ENCODE results near the gene CEBPA.

The CEBPA gene

DNA sequence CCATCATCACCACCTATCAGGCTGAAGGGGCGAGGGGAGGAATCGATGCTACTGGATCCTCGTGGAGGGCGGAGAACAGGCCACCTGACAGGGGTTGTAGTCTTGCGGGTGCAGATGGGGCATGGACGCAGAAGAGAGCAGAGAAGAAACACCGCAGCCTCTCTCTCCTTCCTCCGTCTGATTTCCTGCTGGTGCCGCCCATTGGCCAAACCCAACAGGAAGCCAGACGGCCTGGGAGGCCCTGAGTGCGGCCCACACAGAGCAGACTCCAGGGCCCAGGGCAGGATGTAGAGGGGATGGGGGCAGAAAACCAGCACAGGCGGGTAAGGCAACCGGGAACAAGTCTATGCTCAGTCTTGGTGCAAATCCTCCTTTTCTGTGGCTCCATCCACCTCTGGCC is 15.4 kb downstream of the CEBPA start:
- no peak for DNase-seq

DNA sequence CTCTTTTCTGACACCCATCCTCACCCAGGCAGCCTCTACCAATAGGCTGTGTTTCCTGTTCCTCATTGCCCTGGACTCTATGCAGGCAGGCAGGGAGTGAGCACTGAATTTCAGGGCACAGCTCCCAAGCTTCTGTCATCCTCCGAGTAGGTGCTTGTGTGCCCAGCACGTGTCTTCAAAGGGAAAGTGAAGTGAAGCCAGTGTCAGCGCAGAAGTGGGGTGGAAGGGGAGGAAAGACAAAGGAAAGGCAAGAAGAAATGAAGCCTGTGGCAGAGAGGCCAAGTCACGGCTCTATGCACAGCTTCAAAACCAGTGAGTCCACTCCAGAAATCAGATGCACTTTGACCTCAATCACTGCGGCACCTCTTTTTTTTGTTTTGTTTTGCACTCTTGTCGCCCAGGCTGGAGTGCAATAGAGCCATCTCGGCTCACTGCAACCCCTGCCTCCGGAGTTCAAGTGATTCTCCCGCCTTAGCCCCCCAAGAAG is 16.9 kb downstream of the CEBPA start:
- DNase-seq: no peak

DNA sequence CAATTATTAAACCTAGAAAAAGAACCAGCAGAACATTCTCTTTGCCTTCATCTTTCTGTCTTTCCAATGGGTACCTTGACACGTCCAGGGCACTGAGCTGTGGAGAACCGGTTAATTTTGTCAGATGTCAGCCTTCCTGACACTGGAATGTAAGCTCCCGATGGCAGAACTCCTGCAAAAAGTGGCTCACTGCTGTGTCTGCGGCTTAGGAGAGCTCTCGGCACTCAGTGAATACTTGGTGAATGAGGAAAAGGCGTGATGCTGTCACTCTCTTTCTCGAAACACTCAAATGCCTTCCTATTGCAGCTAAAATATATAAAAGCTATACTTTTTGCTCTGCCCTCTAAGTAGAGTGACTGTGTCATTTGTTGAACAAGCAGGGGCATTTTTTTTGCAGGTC is 17.6 kb downstream of the CEBPA start:
- DNase-seq: no peak

DNA sequence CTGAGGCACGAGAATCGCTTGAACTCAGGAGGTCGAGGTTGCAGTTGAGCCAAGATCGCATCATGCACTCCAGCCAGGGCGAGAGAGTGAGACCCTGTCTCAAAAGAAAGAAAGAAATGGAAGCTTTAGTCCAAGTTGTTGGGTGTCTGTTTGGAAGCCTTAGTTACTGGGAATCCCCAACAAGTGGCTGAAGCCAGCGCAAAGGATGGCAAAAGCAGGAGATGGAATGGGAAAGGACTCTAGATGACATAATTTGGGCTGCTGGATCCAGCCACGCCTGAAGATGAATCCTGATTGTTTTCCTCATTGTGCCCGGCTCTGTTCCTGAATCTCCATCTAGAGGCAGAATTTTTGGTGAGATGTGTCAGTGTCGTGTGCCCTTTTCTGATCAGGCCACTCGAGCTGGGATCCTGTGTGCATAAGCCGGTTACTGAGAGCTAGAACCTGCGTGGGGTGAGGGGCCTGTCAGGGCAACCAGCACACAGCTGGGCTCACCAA is 18.1 kb downstream of the CEBPA start:
- no peak for DNase-seq

DNA sequence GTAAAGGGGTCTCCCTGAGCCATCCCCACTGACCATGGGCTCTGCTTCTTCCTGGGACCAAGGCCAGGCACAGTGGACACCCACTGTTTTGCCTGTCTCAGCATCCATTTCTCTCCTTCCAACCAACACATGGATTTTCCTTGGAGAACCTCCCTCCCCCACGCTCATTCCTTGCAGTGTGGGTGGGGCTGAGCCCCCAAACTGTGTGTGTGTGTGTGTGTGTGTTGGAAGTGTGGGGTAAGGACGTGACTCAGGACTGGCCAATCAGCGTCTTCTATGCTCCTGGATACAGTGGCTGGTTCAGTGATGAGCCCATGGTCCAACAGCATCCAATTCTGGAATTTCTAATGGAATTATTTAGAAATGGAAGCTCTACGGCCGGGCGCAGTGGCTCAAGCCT is 18.7 kb downstream of the CEBPA start:
- DNase-seq: no peak

DNA sequence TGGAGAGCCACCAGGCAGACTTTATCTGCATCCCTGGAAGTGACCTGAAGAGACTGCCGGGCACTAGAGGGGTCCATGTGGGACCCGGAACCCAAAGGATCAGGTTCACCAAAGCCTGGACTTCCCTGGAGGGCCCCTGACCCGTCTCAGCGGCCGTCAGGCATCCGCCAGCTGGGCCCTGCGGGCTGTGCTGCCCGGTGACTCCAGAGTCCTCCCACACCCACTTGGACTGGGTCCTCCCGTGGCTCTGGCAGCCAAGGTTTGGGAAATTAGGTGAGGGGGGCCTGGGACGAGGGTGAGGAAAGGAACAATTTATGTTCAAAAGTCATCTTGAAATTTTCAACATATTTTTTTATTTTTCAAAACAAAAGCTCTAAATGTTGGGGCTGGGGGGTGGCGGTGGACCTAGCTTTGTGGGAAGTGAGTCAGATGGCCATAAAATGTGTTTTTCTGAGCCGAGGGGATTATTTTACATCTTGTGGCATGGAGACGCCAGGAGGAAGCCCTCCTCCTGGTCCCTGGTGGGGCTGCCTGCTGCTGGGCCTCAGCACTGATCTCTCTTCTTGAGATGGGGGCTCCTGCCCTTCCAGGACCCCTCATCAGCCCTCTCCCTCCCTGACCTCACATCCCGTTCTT is 20.2 kb downstream of the CEBPA start:
- DNase-seq: no peak

DNA sequence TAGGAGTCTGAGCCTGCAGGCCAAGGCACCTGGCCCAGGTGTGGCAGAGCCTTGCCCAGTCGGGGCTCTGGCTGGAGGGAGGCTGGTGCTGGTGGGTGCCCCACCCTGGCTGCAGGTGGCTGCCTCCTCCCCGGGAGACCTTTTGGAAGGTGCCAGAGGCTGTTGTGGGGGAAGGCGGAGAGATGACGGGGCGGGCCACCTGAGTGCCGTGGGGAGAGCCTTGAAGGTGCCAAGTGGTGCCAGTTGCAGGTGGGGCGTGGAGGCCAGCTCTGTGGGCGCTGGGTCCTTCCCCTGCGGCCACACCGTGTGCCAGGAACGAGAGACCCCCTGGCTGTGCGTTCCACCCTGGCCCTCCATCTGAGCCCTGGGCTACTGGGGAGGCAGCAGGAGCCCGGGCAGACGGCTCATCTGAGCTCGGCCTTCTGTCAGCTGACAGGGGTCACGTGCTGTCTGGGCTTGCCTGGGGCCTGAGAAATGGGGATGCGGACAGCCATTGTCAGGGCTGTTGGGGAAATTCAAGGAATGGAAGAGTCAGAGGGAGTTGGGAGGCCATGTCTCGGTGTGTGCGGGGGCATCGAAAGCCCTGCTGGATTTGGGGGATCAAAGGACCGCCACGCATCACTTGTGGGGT is 20.9 kb downstream of the CEBPA start:
- DNase-seq: no peak

DNA sequence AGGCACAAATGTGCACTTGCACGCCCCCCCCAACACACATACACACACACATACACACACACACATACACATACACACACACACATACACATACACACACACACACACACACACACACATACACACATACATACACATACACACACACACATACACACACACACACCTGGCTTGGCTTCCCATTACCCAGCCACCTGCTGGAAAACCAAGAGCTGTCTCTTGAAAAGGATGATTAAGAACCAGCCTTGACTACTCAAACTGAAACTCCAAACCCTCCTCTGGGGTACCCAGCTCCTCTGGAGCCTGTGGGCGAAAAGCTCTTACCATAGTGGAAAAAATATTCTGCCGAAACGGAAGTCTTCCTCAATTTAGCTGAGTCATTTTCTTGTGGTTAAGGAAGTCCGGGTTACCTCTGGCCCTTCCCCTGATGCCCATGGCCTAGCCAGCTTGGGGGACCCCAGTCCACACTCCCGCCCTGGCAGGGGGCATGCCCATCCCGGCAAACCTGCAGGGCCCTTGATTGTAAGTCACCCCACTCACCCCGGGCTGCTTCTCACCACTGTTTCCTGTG is 21.9 kb downstream of the CEBPA start:
- no peak for DNase-seq

DNA sequence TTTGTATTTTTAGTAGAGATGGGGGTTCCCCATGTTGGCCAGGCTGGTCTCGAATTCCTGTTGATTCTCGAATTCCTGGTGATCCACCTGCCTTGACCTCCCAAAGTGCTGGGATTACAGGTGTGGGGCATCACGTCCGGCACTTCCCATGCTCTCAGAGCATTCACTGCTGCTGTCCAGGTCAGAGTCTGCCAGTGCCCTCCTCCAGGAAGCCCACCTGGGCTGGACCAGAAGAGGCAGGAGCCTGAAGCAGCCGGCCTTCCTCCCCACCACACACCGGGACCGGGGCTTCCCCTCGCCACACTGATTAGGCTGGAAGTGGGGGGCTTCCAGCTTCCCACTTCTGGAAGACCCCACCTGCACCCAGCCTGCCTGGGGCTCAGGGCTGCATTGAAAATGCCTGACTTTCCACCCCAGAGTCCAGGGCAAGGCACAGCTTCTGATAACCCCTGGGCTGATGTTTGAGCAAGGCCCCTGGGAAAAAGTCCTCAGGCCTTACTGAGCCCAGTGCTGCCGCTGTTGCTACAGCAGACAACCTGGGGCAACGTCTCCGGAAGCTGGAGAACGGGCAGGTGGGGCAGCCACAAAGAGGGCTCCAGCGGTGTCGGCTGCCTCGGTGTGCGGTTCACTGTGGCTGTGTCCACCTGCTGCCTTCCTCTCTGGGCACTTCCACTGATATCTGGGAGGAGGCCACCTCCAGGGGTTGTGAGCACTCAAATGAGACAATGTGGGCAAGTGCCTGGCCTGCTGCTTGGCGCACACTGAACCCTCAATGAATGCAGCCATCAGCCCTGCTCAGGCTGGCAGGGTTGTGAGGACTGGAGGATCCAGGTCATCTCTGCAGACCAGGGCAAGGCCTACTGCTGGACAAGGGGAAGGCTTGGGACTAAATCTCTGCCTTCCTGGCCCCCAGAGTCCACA is 22.6 kb downstream of the CEBPA start:
- DNase-seq: peak; percentile 25

DNA sequence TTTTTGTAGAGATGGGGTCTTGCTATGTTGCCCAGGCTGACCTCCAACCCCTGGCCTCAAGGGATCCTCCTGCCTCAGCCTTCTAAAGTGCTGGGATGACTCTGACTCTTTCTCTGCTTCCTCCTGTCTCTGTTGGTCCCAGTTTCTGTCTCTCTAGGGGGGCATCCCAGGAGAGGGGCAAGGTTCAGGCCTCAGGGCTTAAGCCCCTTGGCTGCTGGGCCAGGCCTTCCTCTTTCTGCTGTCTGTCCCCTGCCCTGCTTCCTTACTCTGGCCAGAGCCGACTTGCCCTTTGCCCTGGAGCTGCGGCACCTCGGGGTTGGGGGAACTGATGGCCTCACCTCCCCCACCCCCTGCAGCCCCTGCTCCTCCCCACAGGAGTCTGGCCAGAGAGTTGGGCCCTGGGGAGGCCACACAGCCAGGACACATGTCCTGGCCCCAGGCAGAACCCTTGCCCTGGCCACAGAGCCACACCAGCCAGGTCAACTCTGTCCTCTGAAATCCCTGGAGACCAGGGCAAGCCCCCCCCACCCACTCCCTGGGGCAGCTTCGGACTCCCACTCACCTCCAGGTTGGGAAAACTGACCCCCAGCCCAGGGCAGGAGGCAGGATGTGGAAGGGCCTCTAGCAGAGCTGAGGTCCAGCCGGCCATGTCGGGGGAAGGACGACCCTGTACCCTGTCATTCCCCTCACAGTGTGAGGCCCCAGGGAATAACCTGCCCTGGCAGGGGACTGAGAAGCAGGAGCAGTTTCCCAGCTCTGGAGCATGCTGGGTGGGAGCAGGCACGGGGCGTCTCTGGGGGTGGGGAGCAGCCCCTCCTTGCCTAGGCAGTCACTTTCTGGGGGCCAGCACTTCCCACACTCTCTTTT is 23.7 kb downstream of the CEBPA start:
- no peak for DNase-seq

DNA sequence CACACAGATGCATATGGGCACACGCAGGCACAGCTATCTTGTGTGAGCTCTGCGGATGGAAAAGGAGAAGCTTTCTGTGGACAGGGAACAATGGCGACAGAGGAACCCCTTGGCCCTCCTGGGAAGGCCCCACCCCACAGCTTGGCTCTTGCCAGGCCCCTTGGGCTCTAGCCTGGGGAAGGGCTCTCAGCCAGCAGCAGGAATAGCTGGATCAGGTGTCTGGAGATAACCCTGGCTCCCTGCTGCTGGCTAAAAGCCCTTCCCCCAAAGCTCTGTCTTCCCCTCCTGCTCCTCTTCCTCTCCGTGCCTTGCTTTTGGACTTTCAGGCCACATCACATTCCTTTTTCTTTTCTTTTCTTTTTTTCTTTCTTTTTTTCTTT is 24.3 kb downstream of the CEBPA start:
- no peak for DNase-seq

DNA sequence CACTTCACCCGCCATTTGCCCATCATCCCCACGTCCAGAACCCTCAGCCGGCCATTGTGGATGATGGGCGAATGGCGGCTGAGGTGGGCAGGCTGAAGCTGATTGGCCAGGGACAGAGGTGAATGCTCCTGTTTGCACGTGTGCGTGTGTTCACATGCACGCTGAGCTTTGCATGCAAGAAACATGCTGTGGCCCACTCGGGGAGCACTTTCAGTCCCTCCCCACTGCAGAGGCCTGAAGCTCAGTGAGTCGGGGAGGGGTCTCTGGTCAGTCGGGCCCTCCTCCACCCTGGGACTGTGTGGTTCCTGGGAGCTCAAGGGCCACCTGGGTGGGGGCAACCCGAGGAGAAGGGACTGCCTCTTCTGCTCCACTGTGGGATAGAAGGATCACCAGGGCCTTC is 24.9 kb downstream of the CEBPA start:
- DNase-seq: no peak

DNA sequence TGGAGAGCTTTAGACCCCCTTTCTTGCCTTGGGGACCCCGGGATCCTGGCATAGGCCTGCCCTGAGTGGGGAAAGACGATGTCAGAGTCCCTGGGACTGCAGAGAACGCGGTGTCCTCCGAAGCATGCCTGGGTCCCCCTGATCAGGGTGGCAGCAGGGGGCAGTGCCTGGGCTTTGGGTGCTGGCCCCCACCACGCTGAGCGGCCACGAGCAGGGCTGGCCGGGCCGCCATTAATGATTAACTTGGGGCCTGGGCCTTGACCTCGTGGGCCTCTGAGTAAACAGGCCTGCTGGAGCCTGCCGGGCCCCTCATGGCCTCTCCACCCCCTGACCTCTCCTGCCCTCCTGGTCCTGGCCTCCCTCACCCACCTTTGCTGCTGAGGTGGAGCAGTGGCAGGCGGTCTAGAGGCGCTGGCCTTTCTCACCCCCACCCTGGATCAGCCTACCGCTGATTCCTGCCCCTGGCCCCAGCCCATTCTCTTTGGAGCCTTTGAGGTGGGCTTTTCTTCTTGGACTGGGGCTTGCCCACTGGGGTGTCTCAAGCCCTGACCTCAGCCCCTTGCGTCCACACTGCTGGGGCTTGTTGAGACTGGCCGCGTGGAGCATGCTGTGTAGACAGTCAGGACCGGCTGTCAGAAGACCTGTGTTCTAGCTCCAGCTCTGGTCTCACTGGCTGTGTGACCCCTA is 26.3 kb downstream of the CEBPA start:
- DNase-seq: peak; percentile 61

DNA sequence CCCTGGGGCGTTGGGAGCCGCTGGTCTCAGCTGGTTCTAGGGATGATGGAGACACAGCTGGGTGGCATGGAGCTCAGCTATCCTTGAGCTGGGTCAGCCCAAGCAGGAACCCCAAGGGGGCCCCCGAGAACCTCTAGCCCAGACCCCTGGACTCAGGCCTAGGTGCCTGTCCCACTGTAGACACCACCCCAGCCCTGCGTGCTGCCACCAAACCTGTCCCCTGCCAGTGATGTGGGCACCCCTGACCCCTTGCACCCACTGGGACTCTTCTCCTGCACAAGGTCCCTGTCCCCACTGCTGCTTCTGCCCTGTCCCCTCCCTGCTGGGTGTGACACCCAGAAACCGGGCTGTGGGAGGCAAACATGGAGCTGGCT is 26.8 kb downstream of the CEBPA start:
- DNase-seq: no peak

DNA sequence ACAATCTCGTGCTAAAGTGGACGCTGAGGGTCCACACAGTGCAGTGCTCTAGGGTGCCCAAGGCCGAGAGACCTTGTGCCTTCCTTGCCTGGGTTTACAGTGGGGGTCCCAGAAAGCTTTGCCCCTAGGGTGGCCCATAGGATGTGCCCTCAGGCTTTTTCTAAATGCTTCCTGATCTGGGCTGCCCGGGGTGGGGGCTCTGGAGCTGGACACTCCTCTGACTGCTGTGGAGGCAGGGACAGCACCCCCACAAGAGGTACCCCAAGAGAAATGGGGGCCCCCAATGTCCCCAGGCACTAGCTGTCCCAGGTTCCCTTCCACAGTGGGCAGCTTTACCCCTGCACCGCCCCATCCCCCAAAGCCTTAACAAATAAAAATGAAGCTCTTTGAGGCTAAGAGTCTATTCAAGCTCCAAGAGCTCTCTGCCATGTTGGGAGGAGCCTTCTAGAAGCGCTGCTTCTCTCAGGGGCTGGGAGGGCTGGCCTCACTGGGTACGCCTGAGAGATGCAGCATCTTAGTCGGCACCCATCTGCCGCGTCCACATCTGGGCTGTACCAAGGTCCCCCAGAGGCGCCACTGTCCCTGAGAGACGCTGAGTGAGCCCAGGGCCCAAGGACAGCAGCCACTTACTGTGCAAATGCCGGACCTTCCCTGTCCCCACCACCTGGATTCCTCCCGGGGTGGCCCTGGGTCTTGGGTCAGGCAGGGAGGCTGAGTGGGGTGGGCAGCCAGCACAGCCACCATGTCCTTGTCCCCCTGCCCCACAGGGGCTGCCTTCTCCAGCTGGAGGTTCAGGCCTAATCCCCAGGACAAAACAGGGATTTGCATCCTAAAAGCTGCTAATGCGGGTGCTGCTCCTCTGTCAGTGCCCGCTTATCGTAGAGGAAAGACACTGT is 27.4 kb downstream of the CEBPA start:
- peak; percentile 36 for DNase-seq

DNA sequence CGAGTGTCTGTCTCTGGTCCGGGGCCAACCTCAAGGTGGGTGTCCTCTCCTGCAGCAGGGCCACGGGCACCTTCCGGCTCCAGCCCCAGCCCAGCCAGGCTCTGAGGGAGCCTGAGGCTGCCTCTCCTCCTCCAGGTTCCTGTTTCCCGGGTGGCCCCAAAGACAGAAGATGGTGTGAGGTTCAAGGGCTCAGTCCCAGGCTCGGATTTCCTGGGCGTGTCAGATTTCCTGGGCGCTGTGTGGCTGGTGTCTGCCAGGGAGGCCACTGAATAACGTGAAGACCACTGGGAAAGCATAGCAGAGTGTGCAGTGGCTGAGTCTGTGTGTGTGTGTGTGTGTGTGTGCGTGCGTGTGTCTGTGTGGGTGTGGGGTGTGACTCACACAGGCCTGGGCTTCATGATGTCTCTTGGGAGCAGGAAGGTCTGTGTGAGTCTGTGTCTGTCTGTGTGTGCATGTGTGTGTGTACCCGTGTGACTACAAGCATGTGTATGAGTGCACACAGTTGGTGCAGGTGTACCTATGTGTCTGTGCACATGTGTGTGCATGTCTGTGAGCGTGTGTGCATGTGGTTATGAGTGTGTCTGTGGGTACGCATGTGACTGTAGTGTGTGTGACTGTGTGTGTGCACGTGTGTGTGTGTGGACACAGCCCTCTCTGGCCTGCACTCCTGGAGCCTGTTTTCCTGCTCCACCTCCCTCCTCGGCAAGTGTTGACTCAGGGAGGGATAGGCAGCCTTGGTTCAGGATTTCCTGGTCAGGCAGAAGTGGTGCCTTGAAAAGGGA is 28.3 kb downstream of the CEBPA start:
- peak; percentile 81 for DNase-seq

DNA sequence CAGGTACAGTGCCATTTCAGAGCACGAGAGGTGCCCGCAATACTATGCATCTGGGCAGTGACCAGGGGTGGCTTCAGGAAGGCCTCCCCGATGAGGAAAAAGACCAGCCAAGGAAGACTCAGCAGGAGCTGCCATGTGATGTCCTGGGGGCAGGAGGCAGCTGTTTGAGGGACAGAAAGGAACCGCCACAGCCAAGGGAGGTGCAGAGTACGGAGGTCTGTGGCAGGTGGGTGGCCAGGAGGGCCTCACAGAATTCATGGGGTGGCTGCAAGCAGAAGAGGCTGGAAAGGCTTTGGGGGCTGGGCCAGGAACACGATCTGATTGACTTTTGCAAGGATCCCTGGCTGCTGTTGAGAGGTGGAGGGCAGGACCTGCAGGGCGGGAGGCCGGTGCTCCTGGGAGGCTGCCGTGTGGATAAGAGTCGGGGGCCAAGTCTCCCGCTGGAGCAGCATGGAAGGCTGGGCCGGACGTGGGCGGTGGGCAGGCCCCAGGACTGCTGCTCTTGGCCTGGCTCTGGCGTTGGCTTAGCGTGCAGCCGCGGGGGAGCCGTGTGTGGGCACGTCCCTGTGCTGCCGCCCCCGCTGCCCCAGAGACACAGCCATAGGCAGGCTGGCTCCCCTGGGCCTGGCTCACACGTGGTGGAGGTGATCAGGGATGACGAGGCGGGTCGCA is 29.1 kb downstream of the CEBPA start:
- no peak for DNase-seq

DNA sequence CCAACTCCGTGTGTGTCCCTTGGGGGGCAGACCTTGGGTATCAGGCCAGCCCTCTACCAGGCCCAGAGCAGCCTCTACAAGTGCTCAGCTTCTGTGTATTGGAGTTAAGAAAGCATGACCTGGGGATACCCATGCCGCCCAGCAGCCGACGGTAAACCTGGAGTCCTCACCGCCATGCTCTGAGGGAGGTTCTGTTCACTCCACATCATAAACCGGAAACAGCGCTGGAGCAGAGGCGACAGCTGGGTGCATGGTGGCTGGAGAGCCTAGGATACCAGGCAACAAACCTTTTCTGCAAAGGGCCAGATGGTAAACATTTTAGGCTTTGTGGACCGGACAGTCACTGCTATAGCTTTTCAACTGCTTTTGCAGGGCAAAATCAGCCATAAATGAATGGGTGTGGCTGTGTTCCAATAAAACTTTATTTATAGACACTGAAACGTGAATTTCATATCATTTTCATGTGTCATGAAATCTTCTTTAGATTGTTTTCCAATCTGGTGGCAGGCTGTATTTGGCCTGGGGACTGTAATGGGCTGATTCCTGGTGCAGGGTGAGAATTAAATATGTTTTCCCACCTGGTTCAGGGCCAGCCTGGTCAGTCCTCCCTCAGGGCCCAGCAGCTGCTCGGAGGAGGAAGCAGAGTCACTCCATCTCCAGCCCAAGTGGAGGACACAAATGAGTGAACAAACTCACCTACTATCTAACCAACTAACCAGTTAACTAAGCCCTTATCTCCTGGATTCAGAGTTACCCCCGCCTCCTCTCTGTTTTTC is 30.9 kb downstream of the CEBPA start:
- DNase-seq: no peak

All from DMS53 (cell line).